Fibroblast of the aortic adventitia (primary cell): ENCODE measurements around the gene CA5A. TPM values are rescaled to one million over a fixed set of nuclear protein-coding genes. Genes with fewer than 3 reads are reported as not detected.

ENCODE experiments used
- DNase-seq: peaks from one replicate; pipeline ENCODE4 v3.0.0-alpha.2; 2010; ENCODE audit warnings: low read depth
- H3K4me3 ChIP-seq: 2 replicates; pipeline ENCODE4 v1.5.1; 2011; ENCODE audit warnings: low read depth, mild to moderate bottlenecking, control low read depth, low read length, moderate library complexity
- CTCF ChIP-seq: IDR thresholded peaks from 2 replicates; pipeline ENCODE4 v1.5.1; 2011; ENCODE audit warnings: mild to moderate bottlenecking, low read length, control low read depth, inconsistent platforms; ENCODE audit not compliant: insufficient read depth
- total RNA-seq: library from RNA; depleted of rRNA; stranded (reverse); fragments of >200 nt; gene quantifications from 2 replicates; pipeline ENCODE4 v1.2.3, GENCODE V29; 2012; ENCODE audit warnings: low replicate concordance

Gene CA5A
- total RNA-seq, 1 donor: not detected

GRCh38 chr16:87847785-87848675 is 88.3 kb downstream of the CA5A start:
- DNase-seq: no peak
- TF ChIP-seq CTCF: no peak
- H3K4me3 ChIP-seq: no peak overlapping the region

GRCh38 chr16:87847467-87847784 is 88.9 kb downstream of the CA5A start:
- H3K4me3 ChIP-seq: no peak overlapping the region
- TF ChIP-seq CTCF: no peak
- DNase-seq: no peak

GRCh38 chr16:87846705-87847466 is 89.4 kb downstream of the CA5A start:
- no peak overlapping the region for H3K4me3 ChIP-seq
- TF ChIP-seq CTCF: no peak
- DNase-seq: no peak

- no peak for TF ChIP-seq CTCF
- no peak overlapping the region for H3K4me3 ChIP-seq
- no peak for DNase-seq
Measured at GRCh38 chr16:87845807-87846619, 90.3 kb downstream of the CA5A start.

- H3K4me3 ChIP-seq: no peak overlapping the region
- no peak for DNase-seq
- TF ChIP-seq CTCF: no peak
Measured at GRCh38 chr16:87845213-87845612, 91.1 kb downstream of the CA5A start.

- DNase-seq: no peak
- H3K4me3 ChIP-seq: no peak overlapping the region
- no peak for TF ChIP-seq CTCF
Measured at GRCh38 chr16:87844809-87845208, 91.5 kb downstream of the CA5A start.
